Bone marrow (tissue), 2 donors: ENCODE results near the gene AIDA.
A peak's percentile ranks its signal among the peaks of the same experiment; 100 is the strongest.
"Not testable (repeated sequence)": the region's sequence is repeated elsewhere in the genome, so short reads cannot be mapped to it uniquely, and the experiment has no call there.

Experiments used
- DNase-seq, 2 donors: peaks; one replicate each; lab custom pipeline; 2025; lab: John Stamatoyannopoulos, UW

AIDA gene

GRCh38 chr1:222712253-222713090, at the start of gene AIDA, which contains the start of gene BROX:
Gene AIDA, minus strand, starts transcription at chr1:222712491. Its CDS starts 174 bp downstream, at chr1:222712317.
Gene BROX, plus strand, starts transcription at chr1:222712564. Its CDS starts 3,136 bp downstream, at chr1:222715700.
- peak; percentile 76 to 100 for DNase-seq

- DNase-seq: no peak
Measured at GRCh38 chr1:222761083-222761482, 48.8 kb upstream of the AIDA start.

GRCh38 chr1:222759451-222760035, 47.3 kb upstream of the AIDA start:
- DNase-seq: no peak

GRCh38 chr1:222757646-222758268, 45.5 kb upstream of the AIDA start:
- DNase-seq: no peak

- DNase-seq: no peak
Measured at GRCh38 chr1:222754366-222755139, 42.3 kb upstream of the AIDA start.

- DNase-seq: no peak
Measured at GRCh38 chr1:222751255-222751654, 39.0 kb upstream of the AIDA start.

- DNase-seq: no peak
Measured at GRCh38 chr1:222750651-222751050, 38.4 kb upstream of the AIDA start.

GRCh38 chr1:222749927-222750326, 37.6 kb upstream of the AIDA start:
- DNase-seq: no peak

GRCh38 chr1:222741630-222742457, 29.6 kb upstream of the AIDA start:
- DNase-seq: not testable (repeated sequence)

- DNase-seq: no peak
Measured at GRCh38 chr1:222739929-222740328, 27.6 kb upstream of the AIDA start.

- DNase-seq: no peak
Measured at GRCh38 chr1:222739465-222739864, 27.2 kb upstream of the AIDA start.

- no peak for DNase-seq
Measured at GRCh38 chr1:222736972-222737371, 24.7 kb upstream of the AIDA start, which contains the start of gene FAM177B. Gene FAM177B, plus strand, starts transcription at chr1:222737202. Its CDS starts 9,344 bp downstream, at chr1:222746546.

- DNase-seq: no peak
Measured at GRCh38 chr1:222736470-222736869, 24.2 kb upstream of the AIDA start.

GRCh38 chr1:222734740-222735139, 22.4 kb upstream of the AIDA start:
- DNase-seq: no peak

GRCh38 chr1:222732216-222733159, 20.2 kb upstream of the AIDA start:
- no peak for DNase-seq

GRCh38 chr1:222730866-222731265, 18.6 kb upstream of the AIDA start:
- DNase-seq: no peak

- DNase-seq: no peak
Measured at GRCh38 chr1:222728746-222729145, 16.5 kb upstream of the AIDA start.

GRCh38 chr1:222716393-222716792, 4.1 kb upstream of the AIDA start:
- DNase-seq: no peak

- peak; percentile 80 to 92 for DNase-seq
Measured at GRCh38 chr1:222713091-222713961, 1.0 kb upstream of the AIDA start.
